GM12878 (cell line): Measurements from ENCODE around the gene NCKAP5. TPM values are rescaled to one million over a fixed set of nuclear protein-coding genes. Genes with fewer than 3 reads are reported as not detected.

ENCODE experiments used
- ATAC-seq: fragments of 200-7000 bp; cut with Tn5 transposase; 3 replicates; pipeline ENCODE4 v1.9.1; 2020; ENCODE audit warnings: mild to moderate bottlenecking, moderate library complexity
- BruUV-seq: library from RNA; stranded (reverse); fragments of 400-500 nt; replicated peaks from 2 replicates; lab custom pipeline; 2021; lab: Mats Ljungman, UMichigan
- CTCF ChIA-PET: fragments of 300-600 bp; sonication (Branson Sonifier 250); formaldehyde crosslinking; extraction: SDS; loops from one replicate; lab custom pipeline; 2021; ENCODE audit warnings: inconsistent platforms; lab: Yijun Ruan, JAX
- POLR2A ChIA-PET: fragments of 350-600 bp; formaldehyde crosslinking; extraction: SDS; loops from one replicate; lab custom pipeline; 2021; ENCODE audit warnings: inconsistent platforms; lab: Charles Lee
- RAD21 ChIA-PET: fragments of 300-600 bp; sonication (Branson Sonifier 250); formaldehyde crosslinking; loops from one replicate; lab custom pipeline; 2023; ENCODE audit warnings: antibody characterized with exemption; ENCODE audit not compliant: unreplicated experiment; lab: Charles Lee
- SMC1A ChIA-PET: fragments of 300-600 bp; sonication (Branson Sonifier 250); formaldehyde crosslinking; loops from one replicate; lab custom pipeline; 2023; ENCODE audit not compliant: unreplicated experiment, uncharacterized antibody; lab: Charles Lee
- DNase-seq: peaks from one replicate; pipeline ENCODE4 v3.0.0-alpha.2; 2011; ENCODE audit warnings: low read depth, low spot score
- FAIRE-seq: peaks from 3 replicates; lab custom pipeline; 2011; peaks lifted over from hg19 to GRCh38; lab: Jason Lieb, UNC
- H2AFZ ChIP-seq: 2 replicates; pipeline ENCODE4 v1.6.0; 2011; ENCODE audit warnings: low read depth, low read length, control low read depth; ENCODE audit not compliant: control insufficient read depth
- H3K27ac ChIP-seq: 2 replicates; pipeline ENCODE4 v1.5.1; 2011; ENCODE audit warnings: control low read depth; ENCODE audit not compliant: control insufficient read depth, insufficient read depth
- H3K27me3 ChIP-seq, 2 experiments: replicated peaks in 1 of 2; 2 replicates each; pipeline versions ENCODE4 v1.6.0 to v1.6.1; 2011; ENCODE audit warnings: low read length in 1 of 2; ENCODE audit not compliant: control insufficient read depth in 2 of 2, insufficient read depth in 2 of 2
- H3K36me3 ChIP-seq, 2 experiments: 2 replicates each; pipeline ENCODE4 v1.5.1; 2011; ENCODE audit warnings: low read length in 1 of 2; ENCODE audit not compliant: control insufficient read depth in 2 of 2, insufficient read depth in 2 of 2
- H3K4me1 ChIP-seq: 2 replicates; pipeline ENCODE4 v1.6.1; 2011; ENCODE audit warnings: mild to moderate bottlenecking, low read length, moderate library complexity, mixed read lengths; ENCODE audit not compliant: control insufficient read depth, insufficient read depth
- H3K4me2 ChIP-seq: 2 replicates; pipeline ENCODE4 v1.6.0; 2011; ENCODE audit warnings: control low read depth; ENCODE audit not compliant: control insufficient read depth, insufficient read depth
- H3K4me3 ChIP-seq: fragments of 200-600 bp; sonication (generic); 2 replicates; pipeline ENCODE4 v1.5.1; 2016
- H3K79me2 ChIP-seq: 2 replicates; pipeline ENCODE4 v1.6.0; 2011; ENCODE audit warnings: low read length; ENCODE audit not compliant: control insufficient read depth, insufficient read depth
- H3K9ac ChIP-seq: 2 replicates; pipeline ENCODE4 v1.8.0; 2011; ENCODE audit warnings: low read length, control low read depth, mixed read lengths; ENCODE audit not compliant: control insufficient read depth, insufficient read depth
- H3K9me3 ChIP-seq: replicated peaks from 3 replicates; pipeline ENCODE4 v1.5.1; 2011; ENCODE audit warnings: mild to moderate bottlenecking, low read length; ENCODE audit not compliant: control insufficient read depth, insufficient read depth
- H4K20me1 ChIP-seq: 2 replicates; pipeline ENCODE4 v1.6.0; 2011; ENCODE audit not compliant: control insufficient read depth, insufficient read depth
- DPF2 ChIP-seq: fragments of 450-650 bp; IDR thresholded peaks from 2 replicates; pipeline ENCODE4 v1.6.1; 2017; ENCODE audit warnings: mild to moderate bottlenecking
- EED ChIP-seq: sonication (generic); IDR thresholded peaks from 2 replicates; pipeline ENCODE4 v1.6.1; 2016; ENCODE audit warnings: antibody characterized with exemption, low read depth
- HDAC2 ChIP-seq: fragments of 200-600 bp; sonication (generic); IDR thresholded peaks from 2 replicates; pipeline ENCODE4 v1.6.1; 2017
- IKZF1 ChIP-seq: fragments of 450-650 bp; conservative IDR thresholded peaks from 2 replicates; pipeline ENCODE4 v1.6.1; 2017; ENCODE audit warnings: antibody characterized with exemption, mild to moderate bottlenecking
- KAT2A ChIP-seq: conservative IDR thresholded peaks from 2 replicates; pipeline ENCODE4 v1.6.1; 2011; ENCODE audit warnings: low read depth, low read length; ENCODE audit not compliant: control insufficient read depth
- KDM1A ChIP-seq: fragments of 200-600 bp; sonication (generic); IDR thresholded peaks from 2 replicates; pipeline ENCODE4 v1.6.1; 2016; ENCODE audit warnings: borderline replicate concordance
- MYB ChIP-seq: fragments of 150-350 bp; IDR thresholded peaks from 2 replicates; pipeline ENCODE4 v1.6.1; 2014; ENCODE audit warnings: mild to moderate bottlenecking, low read depth, low read length, borderline replicate concordance
- NR2C1 ChIP-seq: fragments of 450-650 bp; IDR thresholded peaks from 2 replicates; pipeline ENCODE4 v1.6.1; 2017; ENCODE audit warnings: antibody characterized with exemption, mild to moderate bottlenecking, moderate library complexity
- NRF1 ChIP-seq: conservative IDR thresholded peaks from 2 replicates; pipeline ENCODE4 v1.6.1; 2011; ENCODE audit warnings: mild to moderate bottlenecking, low read depth, low read length, improper control_type of control experiment
- PML ChIP-seq: IDR thresholded peaks from 2 replicates; pipeline ENCODE4 v1.6.1; 2012; ENCODE audit warnings: low read length, inconsistent platforms
- POU2F2 ChIP-seq: IDR thresholded peaks from 3 replicates; pipeline ENCODE4 v1.6.1; 2011; ENCODE audit warnings: low read depth, mild to moderate bottlenecking, low read length, borderline replicate concordance
- SIX5 ChIP-seq: IDR thresholded peaks from 2 replicates; pipeline ENCODE4 v1.6.1; 2011; ENCODE audit warnings: mild to moderate bottlenecking, low read depth, low read length, moderate library complexity; ENCODE audit not compliant: severe bottlenecking
- SRF ChIP-seq, 2 experiments: IDR thresholded peaks; 2 replicates each; pipeline ENCODE4 v1.6.1; 2011; ENCODE audit warnings: low read depth in 2 of 2, low read length in 2 of 2, mild to moderate bottlenecking in 1 of 2, moderate library complexity in 1 of 2
- SUPT20H ChIP-seq: IDR thresholded peaks from 2 replicates; pipeline ENCODE4 v1.6.1; 2011; ENCODE audit warnings: low read depth, mild to moderate bottlenecking, low read length, moderate library complexity, borderline replicate concordance; ENCODE audit not compliant: control insufficient read depth
- TCF7 ChIP-seq: IDR thresholded peaks from 2 replicates; pipeline ENCODE4 v1.6.1; 2014; ENCODE audit warnings: antibody characterized with exemption, borderline replicate concordance
- USF1 ChIP-seq: IDR thresholded peaks from 2 replicates; pipeline ENCODE4 v1.6.1; 2011; ENCODE audit warnings: borderline replicate concordance, low read depth, mild to moderate bottlenecking, moderate library complexity, mixed read lengths, low read length; ENCODE audit not compliant: insufficient read depth; ENCODE audit errors: extremely low read length
- ZZZ3 ChIP-seq: IDR thresholded peaks from 2 replicates; pipeline ENCODE4 v1.6.1; 2011; ENCODE audit warnings: low read depth; ENCODE audit not compliant: control insufficient read depth, insufficient read length
- WGBS: methylation state at CpG from one replicate; pipeline ENCODE4 v1.1.6; 2016; ENCODE audit warnings: low lambda C conversion rate; ENCODE audit not compliant: insufficient replicate concordance, insufficient coverage; ENCODE audit errors: missing lambda C conversion rate; 5-methylcytosine and 5-hydroxymethylcytosine counted together
- in situ Hi-C: fragments of 300-500 bp; cut with MboI; formaldehyde crosslinking; loops from 9 replicates; pipeline ENCODE4 v1.14.3; 2018; ENCODE audit warnings: mixed read lengths
- intact Hi-C: fragments of 100-400 bp; cut with micrococcal nuclease; formaldehyde crosslinking; loops from one replicate; pipeline ENCODE4 v1.14.2; 2022; ENCODE audit not compliant: unreplicated experiment
- polyA plus RNA-seq, 11 experiments: library from polyadenylated mRNA; depleted of rRNA in 4 of 11; unstranded in 6 of 11; stranded (reverse) in 5 of 11; fragments of >200 nt; fragmentation: Nextera tagmentation in 4 of 11; fragmentation: Illumina TruSeq in 1 of 11; extraction: Ambion mirVana in 4 of 11; extraction: Trizol in 1 of 11; gene quantifications; 1 replicate in 1 of 11; 2 replicates in 10 of 11; pipeline versions ENCODE4 v1.2.1 to v1.2.3, GENCODE V29; 2011 to 2016; ENCODE audit warnings: inconsistent platforms in 2 of 11, missing spikeins in 2 of 11, low read depth in 1 of 11
- total RNA-seq, 4 experiments: library from RNA; depleted of rRNA in 3 of 4; stranded (reverse); fragments of >200 nt in 3 of 4; fragmentation: Illumina TruSeq in 1 of 4; extraction: Trizol in 1 of 4; gene quantifications; 2 replicates each; pipeline versions ENCODE4 v1.2.1 to v1.2.3, GENCODE V29; 2013 to 2021

The NCKAP5 gene
- total and polyA plus RNA-seq, 10 of the 15 experiments (the other 5 are each of a cell fraction or from before 2014, with no cell fraction given) = 0.06 to 0.44 (median 0.16) TPM

DNA sequence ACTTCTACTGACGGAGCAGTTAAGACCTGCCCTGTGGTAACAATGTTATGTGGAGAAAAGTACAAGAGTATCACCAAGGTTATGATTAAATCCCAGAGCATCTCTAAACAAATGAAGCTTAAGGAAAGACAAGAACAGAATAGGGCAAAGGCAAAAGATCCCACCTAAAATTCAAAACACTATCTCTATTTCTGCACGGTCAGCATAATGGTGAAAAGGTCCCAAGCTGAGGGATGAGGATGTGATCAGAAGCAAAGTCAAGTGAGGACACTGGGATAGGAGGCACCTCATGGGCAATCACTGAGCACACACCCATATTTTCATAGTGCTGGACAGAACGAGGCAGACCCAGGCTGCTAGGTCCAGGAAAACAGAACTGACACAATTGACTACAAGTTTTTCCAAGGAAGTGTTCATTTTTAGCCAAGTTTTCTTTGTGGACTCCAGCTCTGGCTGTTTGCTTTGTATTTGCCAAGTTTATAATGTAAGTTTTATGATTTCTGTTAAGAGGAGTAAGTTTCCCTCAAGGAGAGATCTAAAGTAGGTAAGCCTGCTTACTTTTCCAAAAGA is 77.8 kb downstream of the NCKAP5 start:
- ChIA-PET POLR2A (no interaction called here), SMC1A (interaction anchor here (0.6 to 1.8 kb wide), 7 partner anchors 9 to 341 kb away, joined by 3 to 5 read pairs (median 3); no protein-coding TSS in a partner anchor)
- FAIRE-seq = no peak

DNA sequence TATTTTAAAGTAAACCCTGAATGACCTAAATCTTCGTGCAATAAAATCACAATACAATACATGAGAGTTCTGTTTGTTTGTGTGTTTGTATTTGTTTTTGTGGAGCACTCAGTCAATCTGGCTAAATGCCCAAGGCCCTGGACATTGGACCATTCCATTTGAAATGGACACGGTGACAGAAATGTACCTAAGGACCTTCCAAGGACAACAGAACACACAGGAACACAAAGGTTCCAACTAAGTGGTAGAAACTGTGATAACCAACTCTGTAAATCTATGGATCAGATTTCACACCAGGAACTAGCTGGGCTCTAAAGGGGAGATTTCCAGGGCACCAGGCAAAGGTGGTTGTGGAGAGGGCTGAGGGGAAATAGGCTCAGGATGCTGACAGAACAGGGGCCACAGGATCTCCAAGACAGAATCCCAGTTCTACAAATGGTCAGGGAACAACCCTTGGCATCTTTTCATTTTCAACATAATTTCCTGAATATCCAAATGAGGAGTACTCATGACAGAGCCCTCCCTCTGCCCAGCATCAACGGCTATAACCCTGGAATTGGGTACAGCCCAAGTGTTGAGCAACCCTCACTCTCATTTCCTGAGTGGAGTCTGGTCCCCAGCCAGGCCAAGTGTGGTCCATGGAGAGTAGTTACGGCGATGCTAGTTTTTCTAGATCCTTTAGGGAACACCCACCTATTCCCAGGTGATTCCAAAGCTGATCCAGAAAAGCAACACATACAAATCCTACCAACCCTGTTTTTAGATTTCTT is 78.4 kb downstream of the NCKAP5 start:
- Histone ChIP-seq H3K9ac (no peak overlapping the region), H3K4me3 (no peak overlapping the region), H3K4me1 (no peaks in the 10 kb centered on the region), H3K27me3 (no peaks in the 10 kb centered on the region), H3K36me3 (no peaks in the 10 kb centered on the region), H2AFZ (no peak overlapping the region), H3K9me3 (no peaks in the 10 kb centered on the region), H3K79me2 (no peaks in the 10 kb centered on the region), H3K27ac (no peak overlapping the region), H4K20me1 (no peaks in the 10 kb centered on the region), H3K4me2 (no peak overlapping the region)
- no peak for ATAC-seq
- intact Hi-C loops = no loop called here
- in situ Hi-C loops = no loop called here
- RAD21 ChIA-PET = no interaction called here
- CTCF ChIA-PET = interaction anchor here (1.1 kb wide), 1 partner anchor 68 kb away, joined by 3 read pairs; no protein-coding TSS in a partner anchor
- POLR2A ChIA-PET = no interaction called here
- TF ChIP-seq ZZZ3 (no peak), HDAC2 (no peak), KAT2A (no peak), MYB (no peak), NR2C1 (no peak), PML (no peak), SRF (IDR thresholded peaks at IDR 0.05; ENCODE audit: low read depth in 2 of 2, low read length in 2 of 2) (no peak), IKZF1 (no peak), POU2F2 (no peak), DPF2 (no peak), SIX5 (no peak), KDM1A (no peak), SUPT20H (no peak)
- no peak for FAIRE-seq
- DNase-seq = no peak
- 33% methylated on average over 5 of the region's 5 CpGs for WGBS
- SMC1A ChIA-PET = interaction anchor here (0.9 to 1.1 kb wide), 2 partner anchors 9 to 23 kb away, joined by 3 read pairs; no protein-coding TSS in a partner anchor
- BruUV-seq = no TSS peak

More for the DNA sequence above, 77.8 kb downstream of the NCKAP5 start:
- intact Hi-C loops (no loop called here), in situ Hi-C loops (no loop called here)
- BruUV-seq = no TSS peak
- H4K20me1 ChIP-seq = no peaks in the 10 kb centered on the region
- no peaks in the 10 kb centered on the region for H3K4me1 ChIP-seq
- no peak for TF ChIP-seq NRF1
- no peak for TF ChIP-seq USF1
- no peak for TF ChIP-seq EED
- TF ChIP-seq TCF7 = no peak
- DNase-seq (no peak), ATAC-seq (no peak)
- no peaks in the 10 kb centered on the region for H3K27me3 ChIP-seq
- no peak overlapping the region for H3K9ac ChIP-seq
- H3K79me2 ChIP-seq = no peaks in the 10 kb centered on the region
- ChIA-PET RAD21 (no interaction called here), CTCF (interaction anchor here (1.1 to 1.4 kb wide), 2 partner anchors 29 to 69 kb away, joined by 3 to 4 read pairs; no protein-coding TSS in a partner anchor)
- no peaks in the 10 kb centered on the region for H3K9me3 ChIP-seq
- 32% methylated on average over 3 of the region's 3 CpGs for WGBS
- no peaks in the 10 kb centered on the region for H3K36me3 ChIP-seq
- no peak overlapping the region for H2AFZ ChIP-seq
- no peak overlapping the region for H3K4me2 ChIP-seq
- H3K4me3 ChIP-seq = no peak overlapping the region
- no peak overlapping the region for H3K27ac ChIP-seq
